Esophagus (tissue), 2 donors: ENCODE results near the gene FBRSL1. TPM values are rescaled to one million over a fixed set of nuclear protein-coding genes. Genes with fewer than 3 reads are reported as not detected.

Experiments used
- H3K27ac ChIP-seq, 2 donors: one replicate each; pipeline ENCODE4 v1.5.1; 2013; ENCODE audit warnings: low read depth in 2 of 2, mild to moderate bottlenecking in 2 of 2, inconsistent platforms in 1 of 2, low read length in 1 of 2, moderate library complexity in 1 of 2
- H3K27me3 ChIP-seq, 2 donors: one replicate each; pipeline ENCODE4 v1.6.1; 2013; ENCODE audit warnings: low read length in 2 of 2, control low read depth in 1 of 2, mild to moderate bottlenecking in 1 of 2; ENCODE audit not compliant: insufficient read depth in 2 of 2, control insufficient read depth in 1 of 2
- H3K36me3 ChIP-seq, 2 donors: one replicate each; pipeline ENCODE4 v1.6.1; 2013; ENCODE audit warnings: low read length in 1 of 2; ENCODE audit not compliant: control insufficient read depth in 2 of 2, insufficient read depth in 2 of 2
- H3K4me1 ChIP-seq, 2 donors: one replicate each; pipeline ENCODE4 v1.6.1; 2013; ENCODE audit warnings: low read length in 1 of 2; ENCODE audit not compliant: control insufficient read depth in 2 of 2, insufficient read depth in 2 of 2
- H3K4me3 ChIP-seq, 2 donors: one replicate each; pipeline ENCODE4 v1.5.1; 2013; ENCODE audit warnings: low read length in 2 of 2, mild to moderate bottlenecking in 2 of 2, low read depth in 1 of 2, moderate library complexity in 1 of 2
- H3K9me3 ChIP-seq, 2 donors: one replicate each; pipeline ENCODE4 v1.6.1; 2013; ENCODE audit warnings: mild to moderate bottlenecking in 2 of 2, low read depth in 1 of 2, low read length in 1 of 2, moderate library complexity in 1 of 2; ENCODE audit not compliant: control insufficient read depth in 2 of 2, insufficient read depth in 1 of 2
- WGBS, 2 donors: extraction: QIAGEN DNeasy Blood & Tissue Kit; methylation state at CpG; one replicate each; pipeline ENCODE4 v1.1.7; 2013; 5-methylcytosine and 5-hydroxymethylcytosine counted together
- polyA plus RNA-seq, 2 donors: library from polyadenylated mRNA; stranded (reverse); fragments of 200-250 nt; gene quantifications; one replicate each; pipeline ENCODE4 v1.2.3, GENCODE V29; 2013
- donor health status: healthy with polysubstance abuse.
- donor health status: Bipolar disorder and iron deficiency.

FBRSL1 gene
- polyA plus RNA-seq, 2 donors: 15.6 to 17.9 TPM

- Histone ChIP-seq H3K27me3 (no peaks in the 10 kb centered on the region), H3K27ac (no peak overlapping the region), H3K4me3 (no peak overlapping the region), H3K9me3 (no peaks in the 10 kb centered on the region), H3K36me3 (no peaks in the 10 kb centered on the region), H3K4me1 (peaks cover 17 to 45% of the 10 kb centered on the region in 2 donors)
- WGBS, 2 donors: 81 to 82% methylated on average over 19 of the region's 19 CpGs
Measured at GRCh38 chr12:132500142-132500855, 10.3 kb downstream of the FBRSL1 start.

GRCh38 chr12:132500856-132501180, 10.9 kb downstream of the FBRSL1 start:
- Histone ChIP-seq H3K27ac (no peak overlapping the region), H3K27me3 (no peaks in the 10 kb centered on the region), H3K9me3 (no peaks in the 10 kb centered on the region), H3K4me1 (peaks cover 19 to 47% of the 10 kb centered on the region in 2 donors), H3K4me3 (no peak overlapping the region), H3K36me3 (no peaks in the 10 kb centered on the region)
- 87 to 90% methylated on average over 9 of the region's 9 CpGs for WGBS, 2 donors

GRCh38 chr12:132501204-132501940, 11.4 kb downstream of the FBRSL1 start:
- no peak overlapping the region for H3K27ac ChIP-seq
- peaks cover 22 to 52% of the 10 kb centered on the region in 2 donors for H3K4me1 ChIP-seq
- no peaks in the 10 kb centered on the region for H3K27me3 ChIP-seq
- no peaks in the 10 kb centered on the region for H3K36me3 ChIP-seq
- no peaks in the 10 kb centered on the region for H3K9me3 ChIP-seq
- WGBS, 2 donors: 87 to 88% methylated on average over 27 of the region's 27 CpGs
- no peak overlapping the region for H3K4me3 ChIP-seq

GRCh38 chr12:132502149-132502881, 12.4 kb downstream of the FBRSL1 start:
- H3K4me3 ChIP-seq: no peak overlapping the region
- H3K36me3 ChIP-seq: no peaks in the 10 kb centered on the region
- no peaks in the 10 kb centered on the region for H3K27me3 ChIP-seq
- no peak overlapping the region for H3K27ac ChIP-seq
- no peaks in the 10 kb centered on the region for H3K9me3 ChIP-seq
- WGBS, 2 donors: 75 to 86% methylated on average over 21 to 24 of the region's 24 CpGs
- H3K4me1 ChIP-seq: peaks cover 26 to 61% of the 10 kb centered on the region in 2 donors

GRCh38 chr12:132502882-132503193, 12.9 kb downstream of the FBRSL1 start:
- Histone ChIP-seq H3K9me3 (no peaks in the 10 kb centered on the region), H3K27ac (no peak overlapping the region), H3K36me3 (no peaks in the 10 kb centered on the region), H3K27me3 (no peaks in the 10 kb centered on the region), H3K4me1 (peaks cover 26 to 62% of the 10 kb centered on the region in 2 donors), H3K4me3 (no peak overlapping the region)
- 78 to 81% methylated on average over 6 to 8 of the region's 8 CpGs for WGBS, 2 donors

GRCh38 chr12:132503618-132504204, 13.8 kb downstream of the FBRSL1 start:
- no peaks in the 10 kb centered on the region for H3K9me3 ChIP-seq
- no peak overlapping the region for H3K27ac ChIP-seq
- H3K4me3 ChIP-seq: no peak overlapping the region
- H3K27me3 ChIP-seq: no peaks in the 10 kb centered on the region
- 56 to 58% methylated on average over 5 of the region's 5 CpGs for WGBS, 2 donors
- H3K36me3 ChIP-seq: peaks cover 0 to 6% of the 10 kb centered on the region in 2 donors
- H3K4me1 ChIP-seq: peaks cover 26 to 59% of the 10 kb centered on the region in 2 donors

GRCh38 chr12:132505105-132505851, 15.3 kb downstream of the FBRSL1 start:
- Histone ChIP-seq H3K9me3 (no peaks in the 10 kb centered on the region), H3K27me3 (no peaks in the 10 kb centered on the region), H3K27ac (no peak overlapping the region), H3K4me1 (peaks cover 23 to 52% of the 10 kb centered on the region in 2 donors), H3K36me3 (peaks cover 0 to 16% of the 10 kb centered on the region in 2 donors), H3K4me3 (no peak overlapping the region)
- 72 to 74% methylated on average over 27 of the region's 27 CpGs for WGBS, 2 donors

GRCh38 chr12:132505852-132506219, 15.9 kb downstream of the FBRSL1 start:
- Histone ChIP-seq H3K36me3 (peaks cover 0 to 19% of the 10 kb centered on the region in 2 donors), H3K9me3 (no peaks in the 10 kb centered on the region), H3K4me3 (no peak overlapping the region), H3K4me1 (peaks cover 23 to 51% of the 10 kb centered on the region in 2 donors), H3K27me3 (no peaks in the 10 kb centered on the region), H3K27ac (no peak overlapping the region)
- 59 to 60% methylated on average over 10 of the region's 10 CpGs for WGBS, 2 donors
